Mesendoderm (in vitro differentiated cells): ENCODE measurements around the gene ITGB2.

Experiments
- DNase-seq: peaks from one replicate; pipeline ENCODE4 v3.0.0; 2013
- H2AK5ac ChIP-seq: 2 replicates; pipeline ENCODE4 v1.6.1; 2013; ENCODE audit warnings: low read length, inconsistent platforms
- H2BK120ac ChIP-seq: 2 replicates; pipeline ENCODE4 v1.6.1; 2013; ENCODE audit warnings: low read depth, mild to moderate bottlenecking, low read length, moderate library complexity, mixed read lengths
- H2BK15ac ChIP-seq: replicated peaks from 2 replicates; pipeline ENCODE4 v1.6.1; 2013; ENCODE audit warnings: low read depth, mild to moderate bottlenecking, moderate library complexity
- H2BK5ac ChIP-seq: 2 replicates; pipeline ENCODE4 v1.6.1; 2013; ENCODE audit warnings: low read length, inconsistent platforms
- H3K18ac ChIP-seq: 2 replicates; pipeline ENCODE4 v1.6.1; 2013; ENCODE audit warnings: mild to moderate bottlenecking, low read length, mixed read lengths
- H3K23ac ChIP-seq: one replicate; pipeline ENCODE4 v1.6.1; 2013; ENCODE audit warnings: low read length
- H3K27ac ChIP-seq: 2 replicates; pipeline ENCODE4 v1.5.1; 2013; ENCODE audit warnings: low read depth, mild to moderate bottlenecking, inconsistent platforms, low read length, moderate library complexity
- H3K27me3 ChIP-seq: 2 replicates; pipeline ENCODE4 v1.6.1; 2013; ENCODE audit warnings: low read length, control low read depth, mild to moderate bottlenecking, inconsistent platforms; ENCODE audit not compliant: insufficient read depth, poor library complexity
- H3K36me3 ChIP-seq: 2 replicates; pipeline ENCODE4 v1.6.1; 2013; ENCODE audit warnings: low read length, inconsistent platforms; ENCODE audit not compliant: control insufficient read depth, insufficient read depth
- H3K4ac ChIP-seq: one replicate; pipeline ENCODE4 v1.6.1; 2013; ENCODE audit warnings: low read depth, mild to moderate bottlenecking, low read length, moderate library complexity
- H3K4me1 ChIP-seq: 2 replicates; pipeline ENCODE4 v1.6.1; 2013; ENCODE audit warnings: low read depth, low read length, inconsistent platforms; ENCODE audit not compliant: control insufficient read depth
- H3K4me2 ChIP-seq: 2 replicates; pipeline ENCODE4 v1.6.1; 2013; ENCODE audit warnings: low read length
- H3K4me3 ChIP-seq: 2 replicates; pipeline ENCODE4 v1.5.1; 2013; ENCODE audit warnings: mild to moderate bottlenecking, low read length
- H3K56ac ChIP-seq: one replicate; pipeline ENCODE4 v1.6.1; 2013; ENCODE audit warnings: low read length
- H3K79me1 ChIP-seq: 2 replicates; pipeline ENCODE4 v1.6.1; 2013; ENCODE audit warnings: low read length, inconsistent platforms
- H3K79me2 ChIP-seq: 2 replicates; pipeline ENCODE4 v1.6.1; 2013; ENCODE audit warnings: mild to moderate bottlenecking, low read length; ENCODE audit not compliant: control insufficient read depth, insufficient read depth
- H3K9ac ChIP-seq: 2 replicates; pipeline ENCODE4 v1.6.1; 2013; ENCODE audit warnings: low read length, inconsistent platforms
- H4K5ac ChIP-seq: one replicate; pipeline ENCODE4 v1.6.1; 2013; ENCODE audit warnings: low read length
- H4K8ac ChIP-seq: one replicate; pipeline ENCODE4 v1.6.1; 2013; ENCODE audit warnings: low read depth, mild to moderate bottlenecking, control low read depth, low read length, moderate library complexity
- WGBS: extraction: QIAGEN DNeasy Blood & Tissue Kit; methylation state at CpG from one replicate; pipeline ENCODE4 v1.1.7; 2013; ENCODE audit warnings: low lambda C conversion rate, missing lambda C conversion rate; ENCODE audit not compliant: insufficient coverage; ENCODE audit errors: extremely low coverage; 5-methylcytosine and 5-hydroxymethylcytosine counted together

ITGB2 gene

DNA sequence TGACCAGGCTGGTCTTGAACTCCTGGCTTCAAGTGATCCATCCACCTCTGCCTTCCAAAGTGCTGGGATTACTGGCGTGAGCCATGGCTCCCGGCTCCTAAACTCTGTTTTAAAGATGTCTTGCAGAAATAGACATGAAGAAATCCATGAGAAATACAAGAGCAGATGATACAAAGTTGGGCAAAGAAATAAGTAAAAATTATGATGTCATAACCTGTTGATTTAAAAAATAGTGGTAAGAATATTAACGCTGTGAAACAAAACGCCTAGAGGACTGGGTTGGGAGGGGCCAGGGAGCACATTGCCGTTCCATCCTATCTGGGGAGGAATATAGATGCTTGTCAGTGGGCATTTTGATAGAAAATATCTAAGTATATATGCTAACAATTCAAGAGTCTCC lies 1.2 kb upstream of the ITGB2 start:
- no peak overlapping the region for H2BK5ac ChIP-seq
- no peak overlapping the region for H4K5ac ChIP-seq
- no peak overlapping the region for H4K8ac ChIP-seq
- H3K56ac ChIP-seq: no peak overlapping the region
- WGBS: no CpG with 5 or more reads among the region's 5 CpGs
- DNase-seq: no peak
- peaks cover 14% of the 10 kb centered on the region for H3K27me3 ChIP-seq
- no peak overlapping the region for H3K27ac ChIP-seq
- no peaks in the 10 kb centered on the region for H3K36me3 ChIP-seq
- H2AK5ac ChIP-seq: no peak overlapping the region
- peaks cover 8% of the 10 kb centered on the region for H3K4me1 ChIP-seq
- H3K4me2 ChIP-seq: no peak overlapping the region
- no peaks in the 10 kb centered on the region for H3K79me1 ChIP-seq
- no peak overlapping the region for H3K4me3 ChIP-seq
- no peak overlapping the region for H2BK15ac ChIP-seq
- H3K79me2 ChIP-seq: no peaks in the 10 kb centered on the region
- no peak overlapping the region for H2BK120ac ChIP-seq
- no peak overlapping the region for H3K23ac ChIP-seq
- H3K9ac ChIP-seq: no peak overlapping the region
- H3K18ac ChIP-seq: no peak overlapping the region
- no peak overlapping the region for H3K4ac ChIP-seq

DNA sequence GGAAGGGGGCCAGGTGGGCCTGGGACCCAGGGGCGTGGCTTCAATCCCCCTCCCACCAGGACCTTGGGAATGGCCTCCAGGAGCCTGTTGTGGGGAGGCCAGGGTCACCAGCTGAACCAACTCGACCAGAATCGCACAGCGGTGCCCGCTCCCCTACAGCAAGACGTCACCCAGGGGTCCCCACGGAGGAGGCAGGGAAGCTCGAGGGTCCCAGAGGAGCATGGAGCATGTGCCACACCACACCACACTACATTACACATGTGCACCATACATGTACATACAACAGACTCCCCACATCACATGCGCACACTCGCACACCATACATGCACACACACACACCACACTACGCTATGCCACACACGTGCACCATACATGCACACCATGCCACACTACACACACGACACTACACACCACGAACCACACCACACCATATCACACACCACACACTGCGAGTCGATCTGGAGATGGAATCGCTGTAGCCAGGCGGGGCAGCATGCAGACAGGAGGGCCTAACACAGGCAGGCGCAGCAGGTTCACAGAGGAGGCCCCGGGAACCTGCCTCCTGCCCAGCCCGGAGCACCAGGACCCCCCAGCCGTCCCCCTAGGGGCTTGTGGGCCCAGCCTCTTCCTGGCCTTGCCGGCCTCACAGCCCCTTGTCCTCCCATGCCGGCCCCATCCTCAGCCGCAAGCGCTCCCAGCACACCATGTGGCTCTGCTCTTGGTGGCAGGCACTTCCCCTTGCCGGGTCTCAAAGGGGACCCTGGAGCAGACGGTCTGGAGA lies 596 bp downstream of the ITGB2 start:
- Histone ChIP-seq H4K5ac (no peak overlapping the region), H2BK15ac (no peak overlapping the region), H3K36me3 (no peaks in the 10 kb centered on the region), H3K4me2 (no peak overlapping the region), H3K27ac (no peak overlapping the region), H3K79me1 (no peaks in the 10 kb centered on the region), H3K23ac (peak overlapping the region; percentile 92), H3K4ac (no peak overlapping the region), H3K4me1 (peaks cover 3% of the 10 kb centered on the region), H3K79me2 (no peaks in the 10 kb centered on the region), H3K27me3 (peaks cover 17% of the 10 kb centered on the region), H3K18ac (no peak overlapping the region), H3K9ac (peak overlapping the region; percentile 20), H3K4me3 (no peak overlapping the region), H3K56ac (peak overlapping the region; percentile 80), H2BK120ac (no peak overlapping the region), H4K8ac (no peak overlapping the region), H2BK5ac (peak overlapping the region; percentile 48), H2AK5ac (peak overlapping the region; percentile 99)
- WGBS: no CpG with 5 or more reads among the region's 28 CpGs
- no peak for DNase-seq

DNA sequence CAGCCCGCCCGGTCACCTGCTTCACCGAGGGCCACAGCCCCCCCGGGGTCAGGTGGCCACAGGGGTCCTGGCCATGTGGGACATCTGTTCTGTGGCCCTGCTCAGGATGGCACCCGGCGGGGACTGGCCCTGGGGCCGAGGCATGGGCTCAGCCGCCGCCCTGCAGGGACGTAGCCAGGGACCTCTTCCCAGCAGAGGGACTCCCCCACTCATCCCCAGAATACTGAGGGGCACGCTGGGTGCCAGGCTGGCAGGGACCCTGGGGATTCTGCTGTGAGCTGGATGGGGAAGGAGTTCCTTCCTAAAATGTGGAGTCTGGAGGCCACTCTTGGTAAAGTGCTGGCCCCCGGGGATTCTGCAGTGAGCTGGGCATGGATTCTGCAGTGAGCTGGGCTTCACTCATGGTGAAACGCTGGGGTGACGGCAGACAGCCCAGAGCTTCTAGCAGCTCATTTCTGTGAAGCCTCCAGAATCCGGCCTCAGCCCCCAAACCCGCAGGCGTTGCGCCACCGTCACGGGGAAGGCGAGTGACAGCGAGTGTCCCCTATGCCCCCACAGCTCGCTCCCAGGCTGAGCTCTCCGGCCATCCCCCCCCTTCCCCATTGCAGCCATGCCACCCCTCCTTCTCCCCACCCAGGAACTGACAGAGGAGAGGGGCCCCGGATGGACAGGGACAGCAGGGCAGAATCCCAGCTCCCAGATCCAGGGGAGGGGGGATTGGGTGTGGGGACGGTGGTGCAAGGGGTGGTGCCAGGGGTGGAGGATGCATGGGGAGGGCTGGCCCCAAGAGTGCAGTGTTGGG lies 1.4 kb downstream of the ITGB2 start:
- Histone ChIP-seq H3K4ac (no peak overlapping the region), H3K18ac (no peak overlapping the region), H3K4me2 (peak overlapping the region; percentile 9), H3K4me1 (peaks cover 3% of the 10 kb centered on the region), H2BK120ac (no peak overlapping the region), H3K23ac (no peak overlapping the region), H3K9ac (no peak overlapping the region), H3K36me3 (no peaks in the 10 kb centered on the region), H3K79me1 (no peaks in the 10 kb centered on the region), H3K27ac (no peak overlapping the region), H2BK15ac (no peak overlapping the region), H2BK5ac (no peak overlapping the region), H3K4me3 (no peak overlapping the region), H2AK5ac (no peak overlapping the region), H4K5ac (no peak overlapping the region), H3K56ac (peak overlapping the region; percentile 6), H3K79me2 (no peaks in the 10 kb centered on the region), H3K27me3 (peaks cover 12% of the 10 kb centered on the region), H4K8ac (no peak overlapping the region)
- no CpG with 5 or more reads among the region's 26 CpGs for WGBS
- no peak for DNase-seq

DNA sequence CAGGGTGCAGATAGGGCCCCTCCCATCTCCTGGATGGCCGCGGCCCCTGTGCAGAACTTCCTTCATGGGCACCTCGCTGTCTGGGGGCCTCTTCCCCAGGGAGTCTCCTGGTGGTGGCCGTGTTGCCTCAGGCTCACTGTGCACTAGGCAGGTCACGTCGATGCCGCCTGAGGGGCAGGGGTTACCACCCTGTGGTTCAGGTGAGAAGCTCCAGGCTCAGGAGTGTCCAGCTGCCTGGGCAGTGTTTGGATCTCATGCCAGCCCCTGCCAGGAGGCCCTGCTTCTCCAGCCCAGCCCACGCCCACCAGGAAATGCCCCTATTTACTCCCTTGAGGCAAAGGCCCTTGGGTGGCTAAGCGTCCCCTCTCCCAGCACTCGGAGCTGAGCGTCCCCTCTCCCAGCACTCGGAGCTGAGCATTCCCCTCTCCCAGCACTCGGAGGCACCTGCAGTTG lies 2.1 kb downstream of the ITGB2 start:
- no peak overlapping the region for H2BK120ac ChIP-seq
- H3K79me1 ChIP-seq: no peaks in the 10 kb centered on the region
- H3K79me2 ChIP-seq: no peaks in the 10 kb centered on the region
- H3K4me3 ChIP-seq: no peak overlapping the region
- H2BK15ac ChIP-seq: no peak overlapping the region
- peaks cover 10% of the 10 kb centered on the region for H3K27me3 ChIP-seq
- no peak overlapping the region for H3K4ac ChIP-seq
- no CpG with 5 or more reads among the region's 13 CpGs for WGBS
- no peak overlapping the region for H3K27ac ChIP-seq
- H3K56ac ChIP-seq: peak overlapping the region; percentile 37
- no peaks in the 10 kb centered on the region for H3K36me3 ChIP-seq
- H4K5ac ChIP-seq: no peak overlapping the region
- no peak overlapping the region for H2AK5ac ChIP-seq
- H3K18ac ChIP-seq: no peak overlapping the region
- peak; percentile 85 for DNase-seq
- peak overlapping the region; percentile 51 for H3K4me2 ChIP-seq
- no peak overlapping the region for H2BK5ac ChIP-seq
- no peak overlapping the region for H4K8ac ChIP-seq
- peak overlapping the region; percentile 30 for H3K9ac ChIP-seq
- H3K4me1 ChIP-seq: peaks cover 3% of the 10 kb centered on the region
- no peak overlapping the region for H3K23ac ChIP-seq

DNA sequence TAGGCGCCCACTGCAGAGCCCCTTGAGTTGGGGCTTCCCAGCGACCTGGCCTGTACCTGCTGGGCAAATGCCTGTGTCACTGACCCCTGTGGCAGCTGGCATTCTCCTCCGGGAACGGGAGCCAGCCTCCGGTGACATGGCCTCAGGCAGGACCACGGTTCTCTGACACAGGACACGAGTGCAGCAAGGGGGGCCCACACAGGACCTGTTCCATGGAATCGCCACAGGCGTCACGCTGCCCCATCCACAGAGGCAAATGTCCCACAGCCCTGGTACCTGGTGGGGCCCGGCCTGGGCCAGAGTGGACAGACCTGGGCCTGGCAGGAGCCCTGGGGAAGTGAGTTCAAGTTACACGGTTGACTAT lies 2.6 kb downstream of the ITGB2 start:
- no peak overlapping the region for H3K56ac ChIP-seq
- no peaks in the 10 kb centered on the region for H3K79me1 ChIP-seq
- H3K79me2 ChIP-seq: no peaks in the 10 kb centered on the region
- WGBS: no CpG with 5 or more reads among the region's 12 CpGs
- no peak overlapping the region for H2BK120ac ChIP-seq
- no peak for DNase-seq
- H3K4me2 ChIP-seq: no peak overlapping the region
- H3K9ac ChIP-seq: no peak overlapping the region
- no peak overlapping the region for H3K4me3 ChIP-seq
- H4K5ac ChIP-seq: no peak overlapping the region
- no peak overlapping the region for H3K23ac ChIP-seq
- H3K18ac ChIP-seq: no peak overlapping the region
- no peak overlapping the region for H4K8ac ChIP-seq
- H3K4ac ChIP-seq: no peak overlapping the region
- H2BK15ac ChIP-seq: no peak overlapping the region
- no peak overlapping the region for H3K27ac ChIP-seq
- no peaks in the 10 kb centered on the region for H3K36me3 ChIP-seq
- no peak overlapping the region for H2BK5ac ChIP-seq
- H2AK5ac ChIP-seq: no peak overlapping the region
- H3K27me3 ChIP-seq: peaks cover 10% of the 10 kb centered on the region
- peaks cover 3% of the 10 kb centered on the region for H3K4me1 ChIP-seq
